HL-60 (cell line): ENCODE measurements around the gene MOCS3.

Experiments
- DNase-seq, 2 experiments: peaks; one replicate each; pipeline ENCODE4 v3.0.0-alpha.2; 2010 to 2020; ENCODE audit warnings: low read depth in 1 of 2, low spot score in 1 of 2
- H3K27ac ChIP-seq: fragments of 250-450 bp; sonication (Bioruptor Pico); replicated peaks from 2 replicates; pipeline ENCODE4 v1.5.1; 2020; ENCODE audit warnings: mild to moderate bottlenecking, moderate library complexity
- H3K27me3 ChIP-seq: fragments of 250-450 bp; sonication (Bioruptor Pico); 2 replicates; pipeline ENCODE4 v1.5.1; 2021; ENCODE audit warnings: mild to moderate bottlenecking, moderate library complexity; ENCODE audit not compliant: insufficient read depth, poor library complexity, severe bottlenecking
- H3K4me3 ChIP-seq: replicated peaks from 2 replicates; pipeline ENCODE4 v1.5.1; 2011; ENCODE audit warnings: mild to moderate bottlenecking, control low read depth, low read length; ENCODE audit not compliant: insufficient read depth
- CTCF ChIP-seq: IDR thresholded peaks from one replicate; pipeline ENCODE4 v1.5.1; 2011; ENCODE audit warnings: low read length, control low read depth, inconsistent platforms; ENCODE audit not compliant: insufficient read depth
- GABPA ChIP-seq: IDR thresholded peaks from 2 replicates; pipeline ENCODE4 v1.6.1; 2012; ENCODE audit warnings: low read depth
- POLR2AphosphoS5 ChIP-seq: IDR thresholded peaks from 2 replicates; pipeline ENCODE4 v1.6.1; 2012; ENCODE audit warnings: low read depth
- SPI1 ChIP-seq: IDR thresholded peaks from 2 replicates; pipeline ENCODE4 v1.6.1; 2012; ENCODE audit warnings: low read depth, mild to moderate bottlenecking, borderline replicate concordance
- TF ChIP-seq, protein P1 (sequence below): IDR thresholded peaks from 2 replicates; pipeline ENCODE4 v1.6.1; 2012; ENCODE audit warnings: low read depth; ENCODE audit not compliant: insufficient replicate concordance

MOCS3 gene

GRCh38 chr20:50957276-50957675, 1.3 kb upstream of the MOCS3 start:
- Histone ChIP-seq H3K4me3 (peak overlapping the region; percentile 98), H3K27ac (peak overlapping the region; percentile 98), H3K27me3 (no peaks in the 10 kb centered on the region)
- DNase-seq = peak in 1 of 2 experiments; percentile 54
- no peak for TF ChIP-seq GABPA
- TF ChIP-seq POLR2AphosphoS5 = no peak
- no peak for TF ChIP-seq CTCF
- no peak for TF ChIP-seq SPI1
- TF ChIP-seq, protein P1, sequence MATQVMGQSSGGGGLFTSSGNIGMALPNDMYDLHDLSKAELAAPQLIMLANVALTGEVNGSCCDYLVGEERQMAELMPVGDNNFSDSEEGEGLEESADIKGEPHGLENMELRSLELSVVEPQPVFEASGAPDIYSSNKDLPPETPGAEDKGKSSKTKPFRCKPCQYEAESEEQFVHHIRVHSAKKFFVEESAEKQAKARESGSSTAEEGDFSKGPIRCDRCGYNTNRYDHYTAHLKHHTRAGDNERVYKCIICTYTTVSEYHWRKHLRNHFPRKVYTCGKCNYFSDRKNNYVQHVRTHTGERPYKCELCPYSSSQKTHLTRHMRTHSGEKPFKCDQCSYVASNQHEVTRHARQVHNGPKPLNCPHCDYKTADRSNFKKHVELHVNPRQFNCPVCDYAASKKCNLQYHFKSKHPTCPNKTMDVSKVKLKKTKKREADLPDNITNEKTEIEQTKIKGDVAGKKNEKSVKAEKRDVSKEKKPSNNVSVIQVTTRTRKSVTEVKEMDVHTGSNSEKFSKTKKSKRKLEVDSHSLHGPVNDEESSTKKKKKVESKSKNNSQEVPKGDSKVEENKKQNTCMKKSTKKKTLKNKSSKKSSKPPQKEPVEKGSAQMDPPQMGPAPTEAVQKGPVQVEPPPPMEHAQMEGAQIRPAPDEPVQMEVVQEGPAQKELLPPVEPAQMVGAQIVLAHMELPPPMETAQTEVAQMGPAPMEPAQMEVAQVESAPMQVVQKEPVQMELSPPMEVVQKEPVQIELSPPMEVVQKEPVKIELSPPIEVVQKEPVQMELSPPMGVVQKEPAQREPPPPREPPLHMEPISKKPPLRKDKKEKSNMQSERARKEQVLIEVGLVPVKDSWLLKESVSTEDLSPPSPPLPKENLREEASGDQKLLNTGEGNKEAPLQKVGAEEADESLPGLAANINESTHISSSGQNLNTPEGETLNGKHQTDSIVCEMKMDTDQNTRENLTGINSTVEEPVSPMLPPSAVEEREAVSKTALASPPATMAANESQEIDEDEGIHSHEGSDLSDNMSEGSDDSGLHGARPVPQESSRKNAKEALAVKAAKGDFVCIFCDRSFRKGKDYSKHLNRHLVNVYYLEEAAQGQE = no peak

GRCh38 chr20:50957798-50958614, 612 bp upstream of the MOCS3 start, which contains the start of gene DPM1:
TSS of gene DPM1 (minus strand) at chr20:50958532. CDS start at chr20:50958523, 9 bp downstream.
- H3K27ac ChIP-seq = peak within 1 kb of the TSS; percentile 98
- peak; percentile 90 to 94 for DNase-seq
- H3K27me3 ChIP-seq = no peaks in the 10 kb centered on the region
- peak within 1 kb of the TSS; percentile 98 for H3K4me3 ChIP-seq
- TF ChIP-seq CTCF = no peak
- TF ChIP-seq GABPA = no peak
- TF ChIP-seq SPI1 = peak; percentile 11; the same call in 1 of the 2 replicates
- TF ChIP-seq POLR2AphosphoS5 = peak; percentile 90; the same call in 1 of the 2 replicates
- TF ChIP-seq, protein P1 = peak; percentile 81

DNA sequence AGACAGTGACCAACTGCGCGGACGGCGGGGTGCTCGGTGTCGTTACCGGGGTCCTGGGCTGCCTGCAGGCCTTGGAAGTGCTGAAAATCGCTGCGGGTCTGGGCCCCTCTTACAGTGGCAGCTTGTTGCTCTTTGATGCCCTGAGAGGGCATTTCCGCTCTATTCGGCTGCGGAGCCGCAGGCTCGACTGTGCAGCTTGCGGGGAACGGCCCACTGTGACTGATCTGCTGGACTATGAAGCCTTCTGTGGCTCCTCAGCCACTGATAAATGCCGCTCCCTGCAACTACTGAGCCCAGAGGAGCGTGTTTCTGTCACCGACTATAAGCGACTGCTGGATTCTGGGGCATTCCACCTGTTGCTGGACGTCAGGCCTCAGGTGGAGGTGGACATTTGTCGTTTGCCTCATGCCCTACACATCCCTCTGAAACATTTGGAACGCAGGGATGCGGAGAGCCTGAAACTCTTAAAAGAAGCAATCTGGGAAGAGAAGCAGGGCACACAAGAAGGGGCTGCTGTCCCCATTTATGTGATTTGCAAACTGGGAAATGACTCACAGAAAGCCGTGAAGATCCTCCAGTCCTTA, 1.0 kb downstream of the MOCS3 start:
- no peak for TF ChIP-seq SPI1
- no peak; the same call in 1 of the 2 replicates for TF ChIP-seq POLR2AphosphoS5
- TF ChIP-seq, protein P1 = no peak
- no peak for TF ChIP-seq CTCF
- TF ChIP-seq GABPA = no peak
- DNase-seq = no peak
- no peaks in the 10 kb centered on the region for H3K27me3 ChIP-seq
- H3K4me3 ChIP-seq = peak overlapping the region; percentile 98
- peak overlapping the region; percentile 98 for H3K27ac ChIP-seq
